Activated T-cell treated with anti-CD3 and anti-CD28 coated beads, Interleukin-2, amount 50 U/mL, for 72 hours (primary cell): ENCODE data around the gene PDGFB. TPM values are rescaled to one million over a fixed set of nuclear protein-coding genes. Genes with fewer than 3 reads are reported as not detected.

Experiments used
- ATAC-seq, 2 donors: fragments of 150-1000 bp; cut with Tn5 transposase; replicated peaks in 1 of 2; 2 replicates each; pipeline ENCODE4 v1.10.0; 2021; ENCODE audit warnings: moderate library complexity in 2 of 2, mild to moderate bottlenecking in 1 of 2
- DNase-seq, 2 donors: peaks; one replicate each; pipeline ENCODE4 v3.0.0; 2021 to 2022; ENCODE audit warnings: mixed read lengths in 1 of 2
- H3K27ac Mint-ChIP-seq: one replicate; pipeline ENCODE4 v1.8.0; 2022; ENCODE audit warnings: mild to moderate bottlenecking, moderate library complexity, mixed read lengths
- H3K27me3 Mint-ChIP-seq: one replicate; pipeline ENCODE4 v1.8.0; 2022; ENCODE audit warnings: low read depth, mixed read lengths
- H3K36me3 Mint-ChIP-seq, 2 donors: one replicate each; pipeline ENCODE4 v1.8.0; 2022; ENCODE audit warnings: mixed read lengths in 2 of 2, mild to moderate bottlenecking in 1 of 2; ENCODE audit not compliant: insufficient read depth in 2 of 2
- H3K4me1 Mint-ChIP-seq: one replicate; pipeline ENCODE4 v1.8.0; 2022; ENCODE audit warnings: low read depth, mixed read lengths
- H3K4me3 Mint-ChIP-seq, 2 donors: one replicate each; pipeline ENCODE4 v1.8.0; 2022; ENCODE audit warnings: mild to moderate bottlenecking in 2 of 2, mixed read lengths in 2 of 2, moderate library complexity in 2 of 2
- H3K9me3 Mint-ChIP-seq, 2 donors: one replicate each; pipeline ENCODE4 v1.8.0; 2022; ENCODE audit warnings: mixed read lengths in 2 of 2
- total RNA-seq, 2 donors: library from RNA; stranded (reverse); gene quantifications; one replicate each; pipeline ENCODE4 v1.2.3, GENCODE V29; 2022

Gene PDGFB
- total RNA-seq, result 1 to 10 TPM; 2.9 to 4.6 TPM

DNA sequence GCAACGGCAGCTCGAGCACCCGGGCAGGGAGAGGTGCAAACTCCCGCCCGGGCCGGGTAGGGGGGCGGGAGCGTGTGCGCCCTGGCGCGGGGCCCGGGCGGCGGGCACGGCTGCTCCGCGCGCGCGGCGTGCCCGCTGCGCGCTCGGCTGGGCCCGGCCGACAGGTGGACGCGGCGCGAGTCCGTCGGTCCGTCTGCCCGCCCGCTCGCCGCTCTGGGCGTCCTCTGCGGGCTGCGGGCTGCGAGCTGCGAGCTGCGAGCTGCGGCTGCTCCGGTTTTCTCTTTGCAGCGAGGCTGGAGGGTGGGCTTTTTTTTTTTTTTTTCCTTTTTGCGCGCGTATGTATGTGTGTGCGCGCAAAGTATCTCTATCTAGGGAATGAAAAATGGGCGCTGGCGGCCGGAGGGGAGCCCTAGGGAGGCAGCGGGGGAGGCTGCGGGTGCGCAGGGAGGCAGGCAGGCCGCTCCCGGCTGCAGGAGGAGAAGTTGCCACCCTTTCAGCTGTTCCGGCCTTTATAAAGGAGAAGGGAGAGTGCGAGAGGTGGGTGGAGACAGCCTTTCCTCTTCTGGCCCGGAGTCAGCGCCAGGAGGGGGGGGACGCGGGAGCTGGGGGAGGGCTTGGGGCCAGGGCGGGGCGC, at the start of gene PDGFB:
Gene PDGFB, minus strand, starts transcription at position 487 of the 634 bp plus-strand sequence. CDS start 1,019 bp downstream, outside the sequence.
- Mint-ChIP-seq H3K27me3 (peaks cover 58% of the 10 kb centered on the region), H3K36me3 (peaks cover 0 to 4% of the 10 kb centered on the region in 2 donors), H3K27ac (no peak within 1 kb of the TSS), H3K4me3 (peak within 1 kb of the TSS; percentile 87 to 89), H3K4me1 (peaks cover 35% of the 10 kb centered on the region), H3K9me3 (no peaks in the 10 kb centered on the region)
- DNase-seq (no peak), ATAC-seq (no peak)

DNA sequence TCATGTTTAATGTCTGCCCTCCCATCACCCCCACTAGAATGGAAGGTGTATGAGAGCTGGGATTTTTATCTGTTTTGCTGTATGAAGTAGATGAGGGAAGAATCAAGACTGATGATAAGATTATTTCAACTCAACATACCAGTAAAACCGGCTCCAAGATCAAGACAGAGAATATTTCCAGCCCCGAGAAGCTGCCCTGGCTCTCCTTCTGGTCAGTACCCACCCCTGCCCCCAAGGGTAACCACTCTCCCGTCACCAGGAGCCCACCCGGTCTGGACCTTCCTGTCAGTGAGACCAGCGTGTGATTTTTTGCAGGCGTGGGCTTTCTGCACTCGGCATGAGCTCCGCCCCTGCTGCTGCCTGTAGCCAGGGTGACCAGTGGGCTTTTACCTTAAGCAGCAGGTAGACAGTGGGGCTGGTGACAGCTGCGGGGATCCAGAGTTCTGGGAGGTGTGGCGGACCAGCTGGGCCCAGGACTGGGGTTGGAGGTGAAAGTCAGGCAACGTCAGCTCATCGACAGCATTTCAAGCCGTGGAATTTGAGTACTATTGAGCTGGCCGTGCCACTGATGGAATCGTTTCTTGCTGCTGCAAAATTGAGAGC, 49.1 kb upstream of the PDGFB start:
- H3K36me3 Mint-ChIP-seq, result no peaks in the 10 kb centered on the region
- DNase-seq, result no peak
- H3K27ac Mint-ChIP-seq, result no peak overlapping the region
- no peak for ATAC-seq
- no peaks in the 10 kb centered on the region for H3K9me3 Mint-ChIP-seq
- peaks cover 13% of the 10 kb centered on the region for H3K27me3 Mint-ChIP-seq
- H3K4me3 Mint-ChIP-seq, result no peak overlapping the region
- H3K4me1 Mint-ChIP-seq, result no peaks in the 10 kb centered on the region

DNA sequence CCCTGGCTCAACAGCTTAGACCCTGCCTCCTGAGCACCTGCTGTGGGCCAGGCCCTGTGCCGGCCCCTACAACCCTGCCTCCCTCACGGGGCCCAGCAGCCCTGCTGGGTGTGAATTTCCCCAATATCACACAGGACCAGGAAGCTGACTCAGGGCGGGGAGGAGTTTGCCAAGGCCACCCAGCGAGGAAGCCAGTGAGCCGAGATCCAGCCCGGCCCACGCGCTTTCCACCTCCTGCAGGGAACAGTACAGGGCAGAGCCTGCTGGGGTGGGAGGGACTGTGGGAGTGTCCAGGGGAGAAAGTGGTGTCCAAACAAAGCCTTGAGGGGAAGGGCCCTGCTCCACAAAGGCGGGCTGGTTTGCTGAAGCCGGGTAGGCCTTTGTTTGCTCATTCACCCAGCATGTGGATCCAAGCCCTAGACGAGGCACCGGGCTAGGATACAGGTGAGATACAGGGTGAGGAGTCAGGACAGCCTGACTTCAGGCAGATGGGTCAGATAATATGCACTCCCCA, 47.8 kb upstream of the PDGFB start:
- H3K9me3 Mint-ChIP-seq, result no peaks in the 10 kb centered on the region
- peaks cover 2% of the 10 kb centered on the region for H3K4me1 Mint-ChIP-seq
- H3K4me3 Mint-ChIP-seq, result no peak overlapping the region
- DNase-seq, result no peak
- no peaks in the 10 kb centered on the region for H3K36me3 Mint-ChIP-seq
- peaks cover 5% of the 10 kb centered on the region for H3K27me3 Mint-ChIP-seq
- ATAC-seq, result no peak
- no peak overlapping the region for H3K27ac Mint-ChIP-seq

DNA sequence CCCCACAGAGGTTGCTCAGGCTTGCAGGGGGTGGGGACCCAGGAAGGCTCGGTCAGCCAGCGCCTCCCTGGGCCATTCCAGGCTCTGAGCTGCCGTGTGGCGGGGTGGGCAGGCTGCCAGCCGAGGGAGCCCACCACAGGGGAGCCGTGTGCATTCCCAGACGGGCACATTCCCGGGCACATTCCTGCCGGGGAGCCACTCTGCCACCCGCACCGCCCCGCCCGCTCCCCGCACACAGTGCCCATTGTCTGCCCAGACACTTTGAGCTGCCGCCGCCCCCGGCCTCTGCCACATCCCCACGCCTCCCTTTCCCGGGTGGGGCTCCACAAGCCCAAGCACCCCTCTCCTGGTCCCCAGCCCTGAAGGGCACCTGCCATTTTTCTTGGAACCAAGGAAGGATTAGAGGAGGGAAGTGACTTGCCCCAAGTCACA, 47.3 kb upstream of the PDGFB start:
- Mint-ChIP-seq H3K4me3 (no peak overlapping the region), H3K27ac (no peak overlapping the region), H3K27me3 (peaks cover 5% of the 10 kb centered on the region), H3K36me3 (no peaks in the 10 kb centered on the region), H3K9me3 (no peaks in the 10 kb centered on the region), H3K4me1 (peaks cover 7% of the 10 kb centered on the region)
- ATAC-seq (no peak), DNase-seq (no peak)

DNA sequence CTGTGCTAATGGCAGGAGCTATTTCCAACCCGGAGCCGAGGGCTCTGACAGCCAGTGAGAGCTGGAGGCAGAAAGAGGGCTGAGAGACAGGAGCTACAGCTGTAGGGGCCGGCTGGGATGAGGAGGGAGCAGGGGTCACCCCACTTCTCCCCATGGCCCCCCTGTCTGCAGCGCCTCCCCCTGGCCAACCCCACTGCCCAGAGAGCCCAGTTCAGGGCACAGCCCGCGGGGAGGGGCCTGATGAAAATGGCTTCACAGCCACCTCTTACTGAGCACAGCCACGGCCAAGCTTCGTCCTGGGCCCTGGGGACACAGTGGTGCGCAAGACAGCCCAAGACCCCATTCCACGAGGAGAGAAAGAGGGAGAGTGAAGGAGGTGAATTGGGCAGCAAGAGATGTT, 46.7 kb upstream of the PDGFB start:
- Mint-ChIP-seq H3K36me3 (no peaks in the 10 kb centered on the region), H3K4me1 (peaks cover 12% of the 10 kb centered on the region), H3K27ac (no peak overlapping the region), H3K9me3 (no peaks in the 10 kb centered on the region), H3K27me3 (peaks cover 3% of the 10 kb centered on the region), H3K4me3 (no peak overlapping the region)
- ATAC-seq, result no peak
- DNase-seq, result no peak

DNA sequence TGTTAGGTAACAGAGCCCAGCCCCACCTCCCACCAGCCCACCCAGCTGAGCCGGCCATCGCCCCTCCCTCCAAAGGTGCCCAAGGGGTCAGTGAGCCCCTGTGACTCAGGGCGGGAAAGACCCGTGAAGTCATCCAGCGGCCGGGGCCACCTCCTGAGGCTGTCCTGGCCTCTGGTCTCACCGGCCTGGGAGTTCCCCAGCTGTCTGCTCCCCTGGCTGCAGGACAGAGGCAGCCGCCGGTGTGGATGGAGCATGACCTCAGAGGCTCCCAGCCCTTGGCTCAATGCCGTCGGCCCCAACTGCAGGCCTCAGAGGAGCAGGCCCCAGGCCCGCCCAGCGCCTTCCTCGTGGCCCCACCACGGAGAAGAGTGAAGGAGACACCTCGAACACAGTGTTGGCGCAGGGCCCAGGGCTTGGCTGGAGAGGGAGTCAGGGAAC, 46.0 kb upstream of the PDGFB start:
- Mint-ChIP-seq H3K27ac (no peak overlapping the region), H3K4me1 (peaks cover 13% of the 10 kb centered on the region), H3K36me3 (no peaks in the 10 kb centered on the region), H3K9me3 (no peaks in the 10 kb centered on the region), H3K27me3 (no peaks in the 10 kb centered on the region), H3K4me3 (no peak overlapping the region)
- DNase-seq, result no peak
- ATAC-seq, result no peak

DNA sequence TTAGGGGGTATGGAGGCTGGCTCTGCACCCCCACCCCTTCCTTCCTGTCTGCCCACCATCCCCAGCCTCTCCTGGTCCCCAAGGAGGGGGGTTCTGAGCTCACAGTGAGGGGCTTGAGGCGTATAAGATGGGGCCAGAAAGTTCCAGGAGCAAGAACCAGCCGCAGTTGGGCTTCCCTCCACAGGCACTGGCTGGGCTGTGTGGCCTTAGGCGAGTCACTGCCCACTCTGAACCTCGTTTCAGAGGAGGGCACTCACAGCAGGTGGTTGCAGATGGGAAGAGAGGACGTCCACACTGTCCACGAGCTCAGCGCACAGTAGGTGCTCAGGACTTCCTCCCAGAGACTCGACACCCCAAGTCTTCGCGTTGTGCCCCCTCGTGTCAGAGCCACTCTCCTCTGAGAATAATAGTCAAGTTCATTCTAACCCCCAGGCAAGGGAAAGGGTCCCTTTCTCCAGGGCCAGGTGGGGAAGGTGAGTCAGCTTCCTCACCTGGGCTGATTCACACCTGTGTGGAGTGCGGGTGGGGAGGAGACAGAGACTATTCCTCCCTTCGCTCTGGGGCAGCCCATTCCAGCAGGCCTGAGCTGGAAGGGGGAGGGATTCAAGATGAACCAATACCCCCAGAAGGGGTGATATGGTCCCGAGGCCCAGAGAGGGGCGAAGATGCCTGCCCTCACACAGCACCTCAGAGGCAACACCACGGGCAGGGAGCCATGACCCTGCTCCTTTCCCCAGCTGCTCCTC, 45.4 kb upstream of the PDGFB start:
- Mint-ChIP-seq H3K27me3 (no peaks in the 10 kb centered on the region), H3K27ac (no peak overlapping the region), H3K9me3 (no peaks in the 10 kb centered on the region), H3K4me3 (no peak overlapping the region), H3K36me3 (no peaks in the 10 kb centered on the region), H3K4me1 (peaks cover 13% of the 10 kb centered on the region)
- ATAC-seq (no peak), DNase-seq (no peak)

DNA sequence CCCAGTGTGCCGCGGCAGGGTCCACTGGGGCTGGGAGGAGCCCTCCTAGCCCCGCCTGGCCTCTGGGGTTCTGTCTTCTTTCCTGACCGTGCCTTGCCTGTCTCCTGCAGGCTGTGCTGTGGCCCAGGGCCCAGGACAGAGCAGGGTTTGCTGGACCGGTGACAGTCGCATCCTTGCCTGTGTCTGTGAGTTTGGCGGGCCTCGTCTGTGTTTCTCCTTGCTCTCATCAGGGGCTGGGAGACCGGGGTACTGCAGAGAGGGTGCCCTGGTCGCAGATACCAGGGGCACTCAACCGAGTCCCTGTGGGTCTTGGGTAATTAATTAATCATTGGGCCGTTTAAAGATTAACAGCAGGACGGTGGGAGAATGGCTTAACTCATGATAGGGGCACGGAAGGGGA, 44.8 kb upstream of the PDGFB start:
- Mint-ChIP-seq H3K27me3 (no peaks in the 10 kb centered on the region), H3K27ac (no peak overlapping the region), H3K36me3 (no peaks in the 10 kb centered on the region), H3K4me3 (no peak overlapping the region), H3K9me3 (no peaks in the 10 kb centered on the region), H3K4me1 (peaks cover 13% of the 10 kb centered on the region)
- no peak for ATAC-seq
- DNase-seq, result no peak

DNA sequence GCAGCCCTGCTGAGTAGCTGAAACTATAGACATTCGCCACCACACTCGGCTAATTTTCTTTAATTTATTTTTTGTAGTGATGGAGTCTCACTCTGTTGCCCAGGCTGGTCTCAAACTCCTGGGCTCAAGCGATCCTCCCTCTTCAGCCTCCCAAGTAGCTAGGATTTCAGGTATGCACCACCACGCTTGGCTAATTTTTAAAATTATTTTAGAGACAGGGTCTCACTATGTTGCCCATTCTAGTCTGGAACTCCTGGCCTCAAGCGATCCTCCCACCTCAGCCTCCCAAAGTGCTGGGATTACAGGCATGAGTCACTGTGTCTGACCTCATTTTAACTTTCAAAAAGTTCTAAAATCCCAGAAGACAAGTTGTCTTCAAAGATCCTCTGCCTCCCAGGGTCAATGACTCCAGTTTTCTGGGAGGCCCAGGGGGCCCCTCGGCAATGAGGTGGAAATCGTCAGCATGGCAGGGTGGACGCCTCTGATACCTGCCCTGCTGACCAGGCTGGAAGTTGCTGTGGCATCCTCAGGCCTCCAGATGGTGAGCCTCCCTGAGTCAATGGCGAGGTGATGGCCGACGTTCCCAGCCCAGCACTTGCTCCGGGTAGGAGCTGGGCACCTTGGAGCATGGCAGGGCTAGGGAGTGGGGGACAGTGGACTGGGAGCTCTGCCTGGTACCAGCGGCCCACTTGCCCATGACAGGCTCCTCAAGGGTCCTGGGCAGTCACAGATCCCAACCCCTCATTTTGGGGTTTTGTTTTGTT, 43.5 kb upstream of the PDGFB start:
- no peaks in the 10 kb centered on the region for H3K27me3 Mint-ChIP-seq
- no peak overlapping the region for H3K27ac Mint-ChIP-seq
- DNase-seq (no peak), ATAC-seq (no peak)
- H3K4me1 Mint-ChIP-seq, result peaks cover 13% of the 10 kb centered on the region
- no peak overlapping the region for H3K4me3 Mint-ChIP-seq
- no peaks in the 10 kb centered on the region for H3K9me3 Mint-ChIP-seq
- H3K36me3 Mint-ChIP-seq, result no peaks in the 10 kb centered on the region

DNA sequence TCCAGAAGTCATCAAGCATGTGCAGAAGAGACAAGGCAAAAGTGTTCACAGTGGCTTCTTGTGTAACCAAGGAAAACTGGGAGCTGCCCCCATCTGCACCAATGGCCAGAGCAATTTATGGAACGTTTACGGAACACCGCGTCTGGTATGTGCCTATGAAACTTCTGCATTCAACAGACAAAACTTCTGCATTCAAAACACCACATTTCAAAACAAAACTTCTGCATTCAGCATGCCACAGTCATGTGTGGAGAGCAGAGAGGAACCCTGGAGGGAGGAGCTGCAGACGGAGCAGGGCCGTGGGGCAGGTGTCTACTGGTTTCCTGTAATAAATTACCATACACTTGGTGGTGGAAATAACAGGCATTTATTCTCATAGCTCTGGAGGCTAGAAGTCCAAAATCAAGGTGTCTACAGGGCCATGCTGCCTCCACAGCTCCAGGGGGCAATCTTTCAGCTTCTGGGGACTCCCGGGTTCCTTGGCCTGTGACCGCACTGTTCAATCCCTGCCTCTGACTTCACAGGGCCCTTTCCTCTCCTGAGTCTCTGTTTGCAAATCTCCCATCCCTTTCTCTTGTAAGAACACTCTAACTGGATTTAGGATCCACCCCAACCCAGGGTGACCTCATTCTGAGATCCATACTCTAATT, 42.4 kb upstream of the PDGFB start:
- Mint-ChIP-seq H3K4me3 (no peak overlapping the region), H3K27ac (no peak overlapping the region), H3K4me1 (peaks cover 13% of the 10 kb centered on the region), H3K27me3 (no peaks in the 10 kb centered on the region), H3K9me3 (no peaks in the 10 kb centered on the region), H3K36me3 (no peaks in the 10 kb centered on the region)
- DNase-seq (no peak), ATAC-seq (no peak)

DNA sequence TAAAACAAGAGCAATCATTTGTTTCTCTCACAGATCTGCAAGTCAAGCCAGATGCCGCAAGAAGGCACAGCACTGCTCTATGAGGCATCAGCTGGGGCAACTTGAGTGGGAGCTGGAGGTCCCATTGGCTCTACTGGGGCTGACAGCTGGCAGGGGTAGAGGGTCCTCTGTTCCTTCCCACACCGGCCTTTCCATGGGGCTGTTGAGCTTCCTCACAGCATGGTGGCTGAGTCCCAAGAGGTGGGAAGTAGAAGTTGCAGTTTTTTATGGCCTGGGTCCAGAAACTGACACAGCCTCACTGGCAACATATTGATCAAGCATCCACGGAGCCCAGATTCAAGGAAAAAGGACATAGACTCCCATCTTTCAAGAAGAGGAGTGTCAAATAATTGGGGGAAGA, 40.2 kb upstream of the PDGFB start:
- Mint-ChIP-seq H3K4me1 (peaks cover 13% of the 10 kb centered on the region), H3K36me3 (no peaks in the 10 kb centered on the region), H3K9me3 (no peaks in the 10 kb centered on the region), H3K27ac (no peak overlapping the region), H3K27me3 (no peaks in the 10 kb centered on the region), H3K4me3 (no peak overlapping the region)
- DNase-seq (no peak), ATAC-seq (no peak)

DNA sequence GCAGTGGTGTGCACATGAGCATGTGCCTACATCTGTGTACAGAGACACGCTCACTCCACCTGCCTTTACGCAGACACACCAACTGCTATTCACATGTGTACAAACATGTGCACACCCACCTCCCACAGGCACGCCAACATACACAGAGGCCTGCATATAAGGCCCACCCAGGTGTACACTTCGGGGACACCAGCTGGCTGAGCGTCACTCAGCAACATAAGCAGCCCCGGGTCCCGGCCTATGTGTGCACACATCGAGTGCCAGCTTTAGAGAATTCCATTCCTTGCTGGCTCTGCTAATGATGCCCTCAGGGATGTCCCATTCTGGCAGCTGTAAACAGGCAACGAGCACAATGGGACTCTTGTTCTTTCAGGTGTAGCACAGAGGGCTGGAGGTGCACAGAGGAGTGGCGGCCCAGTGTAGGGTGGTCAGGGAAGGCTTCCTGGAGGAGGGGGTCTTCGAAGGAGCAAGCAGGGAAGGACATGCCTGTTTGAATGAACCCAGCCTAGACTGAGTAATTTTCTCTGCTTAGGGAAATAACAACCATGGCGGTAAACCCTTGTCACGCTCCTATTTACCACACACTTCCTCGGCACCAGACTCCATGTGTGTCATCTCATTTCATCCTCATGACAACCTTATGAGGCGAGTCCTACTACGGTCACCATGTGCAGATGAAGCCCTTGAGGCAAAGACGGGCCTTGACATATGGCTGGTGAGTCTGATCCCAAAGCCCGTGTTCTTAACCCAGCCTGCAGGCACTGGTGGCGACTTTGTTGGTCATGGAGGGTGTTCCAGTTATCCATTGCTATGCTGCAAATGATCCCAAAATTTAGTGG, 39.6 kb upstream of the PDGFB start:
- H3K36me3 Mint-ChIP-seq, result no peaks in the 10 kb centered on the region

More for the DNA sequence above, 39.6 kb upstream of the PDGFB start:
- Mint-ChIP-seq H3K27me3 (peaks cover 3% of the 10 kb centered on the region), H3K9me3 (no peaks in the 10 kb centered on the region), H3K4me3 (no peak overlapping the region), H3K4me1 (peaks cover 13% of the 10 kb centered on the region), H3K27ac (no peak overlapping the region)
- ATAC-seq (no peak), DNase-seq (no peak)
